H1 (cell line): ENCODE results near the gene ARL3. TPM values are rescaled to one million over a fixed set of nuclear protein-coding genes. Genes with fewer than 3 reads are reported as not detected.

Source experiments
- CTCF ChIA-PET: fragments of 300-600 bp; sonication (Branson Sonifier 250); formaldehyde crosslinking; loops from one replicate; lab custom pipeline; 2021; ENCODE audit not compliant: partially characterized antibody; lab: Charles Lee
- POLR2A ChIA-PET: fragments of 300-600 bp; sonication (Branson Sonifier 250); formaldehyde crosslinking; loops from one replicate; lab custom pipeline; 2021; ENCODE audit warnings: inconsistent platforms; ENCODE audit not compliant: partially characterized antibody; lab: Charles Lee
- DNase-seq, 2 experiments: peaks; one replicate each; pipeline versions ENCODE4 v3.0.0 to v3.0.0-alpha.2; 2010 to 2022; ENCODE audit warnings: low spot score in 2 of 2, low read depth in 1 of 2, mixed read lengths in 1 of 2
- FAIRE-seq: peaks from 2 replicates; lab custom pipeline; 2011; peaks lifted over from hg19 to GRCh38; lab: Jason Lieb, UNC
- H2AFZ ChIP-seq: 2 replicates; pipeline ENCODE4 v1.8.1; 2012; ENCODE audit warnings: low read length, inconsistent platforms
- H2AK5ac ChIP-seq: 2 replicates; pipeline ENCODE4 v1.6.1; 2013; ENCODE audit warnings: low read depth, low read length
- H2BK120ac ChIP-seq: replicated peaks from 2 replicates; pipeline ENCODE3; 2013; ENCODE audit warnings: low read depth, low read length, inconsistent platforms
- H2BK12ac ChIP-seq: 2 replicates; pipeline ENCODE4 v1.6.1; 2013; ENCODE audit warnings: low read depth, low read length
- H2BK15ac ChIP-seq: 2 replicates; pipeline ENCODE4 v1.6.1; 2013; ENCODE audit warnings: low read length
- H2BK20ac ChIP-seq: 2 replicates; pipeline ENCODE4 v1.6.1; 2013; ENCODE audit warnings: low read length
- H2BK5ac ChIP-seq: 2 replicates; pipeline ENCODE4 v1.6.1; 2013; ENCODE audit warnings: low read depth, low read length
- H3K14ac ChIP-seq: 2 replicates; pipeline ENCODE4 v1.6.1; 2013; ENCODE audit warnings: inconsistent platforms; ENCODE audit not compliant: insufficient read length
- H3K18ac ChIP-seq: 2 replicates; pipeline ENCODE4 v1.6.1; 2013; ENCODE audit warnings: low read length; ENCODE audit errors: extremely low read depth
- H3K23ac ChIP-seq: 2 replicates; pipeline ENCODE4 v1.6.1; 2013; ENCODE audit warnings: inconsistent platforms; ENCODE audit not compliant: insufficient read length
- H3K23me2 ChIP-seq: 2 replicates; pipeline ENCODE4 v1.6.1; 2013; ENCODE audit warnings: low read depth, low read length
- H3K27ac ChIP-seq: 2 replicates; pipeline ENCODE4 v1.6.1; 2011; ENCODE audit warnings: low read depth, low read length, inconsistent platforms
- H3K27me3 ChIP-seq, 4 experiments: replicated peaks in 1 of 4; 1 replicate in 1 of 4; 2 replicates in 3 of 4; pipeline versions ENCODE4 v1.6.1 to v1.8.1; 2011 to 2013; ENCODE audit warnings: low read length in 3 of 4, mild to moderate bottlenecking in 3 of 4, inconsistent platforms in 2 of 4, mixed read lengths in 2 of 4, moderate library complexity in 1 of 4; ENCODE audit not compliant: control insufficient read depth in 3 of 4, insufficient read depth in 3 of 4; ENCODE audit errors: extremely low read depth in 1 of 4
- H3K36me3 ChIP-seq, 4 experiments: 2 replicates each; pipeline versions ENCODE4 v1.6.1 to v1.8.1; 2011 to 2013; ENCODE audit warnings: mild to moderate bottlenecking in 4 of 4, low read length in 3 of 4, moderate library complexity in 2 of 4, control low read depth in 1 of 4, inconsistent platforms in 1 of 4; ENCODE audit not compliant: insufficient read depth in 4 of 4, control insufficient read depth in 2 of 4
- H3K4ac ChIP-seq: replicated peaks from 2 replicates; pipeline ENCODE3; 2013; ENCODE audit warnings: low read length, low read depth, mixed read lengths, inconsistent platforms; ENCODE audit not compliant: insufficient read length
- H3K4me1 ChIP-seq, 4 experiments: replicated peaks in 1 of 4; 1 replicate in 1 of 4; 2 replicates in 3 of 4; pipeline versions ENCODE4 v1.6.1 to v1.8.1; 2011 to 2013; ENCODE audit warnings: low read length in 3 of 4, inconsistent platforms in 2 of 4, mixed read lengths in 1 of 4; ENCODE audit not compliant: insufficient read depth in 4 of 4, control insufficient read depth in 3 of 4
- H3K4me2 ChIP-seq, 2 experiments: 2 replicates each; pipeline versions ENCODE4 v1.6.1 to v1.8.1; 2011 to 2013; ENCODE audit warnings: low read depth in 2 of 2, low read length in 2 of 2, control low read depth in 1 of 2, inconsistent platforms in 1 of 2, mild to moderate bottlenecking in 1 of 2; ENCODE audit not compliant: insufficient read depth in 1 of 2
- H3K4me3 ChIP-seq, 4 experiments: fragments of 200-600, 300-600 bp in 1 of 4; sonication (generic), shearing (Covaris generic), sonication (Bioruptor Twin) in 1 of 4; 2 replicates each; pipeline versions ENCODE4 v1.5.1 to v1.8.1; 2011 to 2016; ENCODE audit warnings: low read length in 4 of 4, low read depth in 3 of 4, control low read depth in 2 of 4, inconsistent platforms in 2 of 4, mild to moderate bottlenecking in 2 of 4, mixed read lengths in 1 of 4, moderate library complexity in 1 of 4; ENCODE audit not compliant: insufficient read depth in 2 of 4; ENCODE audit errors: extremely low read depth in 1 of 4
- H3K56ac ChIP-seq: replicated peaks from 2 replicates; pipeline ENCODE3; 2013; ENCODE audit warnings: low read depth, mild to moderate bottlenecking, mixed read lengths, low read length, inconsistent platforms; ENCODE audit not compliant: insufficient read length
- H3K79me1 ChIP-seq: 2 replicates; pipeline ENCODE4 v1.6.1; 2013; ENCODE audit warnings: low read depth, low read length, control low read depth
- H3K79me2 ChIP-seq, 2 experiments: 2 replicates each; pipeline versions ENCODE4 v1.6.1 to v1.8.1; 2012 to 2013; ENCODE audit warnings: low read length in 2 of 2, mild to moderate bottlenecking in 2 of 2, inconsistent platforms in 1 of 2; ENCODE audit not compliant: insufficient read depth in 2 of 2, control insufficient read depth in 1 of 2
- H3K9ac ChIP-seq, 4 experiments: replicated peaks in 1 of 4; 1 replicate in 1 of 4; 2 replicates in 3 of 4; pipeline versions ENCODE4 v1.6.1 to v1.8.1; 2011 to 2013; ENCODE audit warnings: low read depth in 3 of 4, low read length in 3 of 4, control low read depth in 2 of 4, mild to moderate bottlenecking in 2 of 4, moderate library complexity in 2 of 4, inconsistent platforms in 1 of 4; ENCODE audit errors: extremely low read depth in 1 of 4
- H3K9me3 ChIP-seq, 2 experiments: 2 replicates each; pipeline versions ENCODE4 v1.6.1 to v1.8.1; 2012 to 2013; ENCODE audit warnings: mild to moderate bottlenecking in 2 of 2, moderate library complexity in 2 of 2, control low read depth in 1 of 2, inconsistent platforms in 1 of 2, low read depth in 1 of 2, low read length in 1 of 2, mixed read lengths in 1 of 2; ENCODE audit not compliant: insufficient read depth in 2 of 2
- H4K20me1 ChIP-seq, 2 experiments: replicated peaks in 1 of 2; 2 replicates each; pipeline versions ENCODE3 to v1.8.1; 2011 to 2013; ENCODE audit warnings: inconsistent platforms in 2 of 2, low read length in 2 of 2, mild to moderate bottlenecking in 1 of 2; ENCODE audit not compliant: insufficient read depth in 2 of 2, control insufficient read depth in 1 of 2
- H4K5ac ChIP-seq: 2 replicates; pipeline ENCODE4 v1.6.1; 2013; ENCODE audit warnings: low read length, low read depth, mixed read lengths, inconsistent platforms; ENCODE audit not compliant: insufficient read length
- H4K8ac ChIP-seq: 2 replicates; pipeline ENCODE4 v1.8.0; 2013; ENCODE audit warnings: mild to moderate bottlenecking, moderate library complexity, low read length, inconsistent platforms; ENCODE audit not compliant: insufficient read depth; ENCODE audit errors: extremely low read depth
- H4K91ac ChIP-seq: replicated peaks from 2 replicates; pipeline ENCODE3; 2013; ENCODE audit warnings: low read length, mixed read lengths, inconsistent platforms; ENCODE audit not compliant: insufficient read length
- TAF1 ChIP-seq: IDR thresholded peaks from 2 replicates; pipeline ENCODE4 v1.6.1; 2011; ENCODE audit warnings: mild to moderate bottlenecking, low read depth, low read length
- TBP ChIP-seq: IDR thresholded peaks from 2 replicates; pipeline ENCODE4 v1.6.1; 2011; ENCODE audit warnings: low read depth, low read length, improper control_type of control experiment
- WGBS, 2 experiments: shearing (Covaris generic) in 1 of 2; methylation state at CpG; one replicate each; pipeline versions ENCODE4 v1.1.6 to v1.1.7; 2013 to 2015; ENCODE audit warnings: low lambda C conversion rate in 2 of 2, mixed read lengths in 2 of 2, inconsistent platforms in 1 of 2, low coverage in 1 of 2, missing lambda C conversion rate in 1 of 2; ENCODE audit not compliant: insufficient replicate concordance in 2 of 2, insufficient coverage in 1 of 2, insufficient read length in 1 of 2; ENCODE audit errors: extremely low coverage in 1 of 2, missing lambda C conversion rate in 1 of 2; 5-methylcytosine and 5-hydroxymethylcytosine counted together
- polyA plus RNA-seq, 7 experiments: library from polyadenylated mRNA; depleted of rRNA in 3 of 7; stranded (reverse) in 5 of 7; unstranded in 2 of 7; fragments of >200 nt in 5 of 7; fragments of 200-250 nt in 2 of 7; gene quantifications; 1 replicate in 5 of 7; 2 replicates in 1 of 7; 4 replicates in 1 of 7; pipeline versions ENCODE4 v1.2.1 to v1.2.3, GENCODE V29; 2011 to 2013; ENCODE audit warnings: missing spikeins in 2 of 7, mixed read lengths in 2 of 7
- total RNA-seq: library from RNA; stranded (reverse); fragmentation: NEBNext Ultra II Directional; extraction: Animal tissue kit (Norgen Biotek cat#: 25700); gene quantifications from 2 replicates; pipeline ENCODE4 v1.2.1, GENCODE V29; 2021

ARL3 gene
- total and polyA plus RNA-seq, 2 of the 8 experiments (the other 6 are each of a cell fraction or from before 2014, with no cell fraction given), result 8.8 to 16.2 TPM

DNA sequence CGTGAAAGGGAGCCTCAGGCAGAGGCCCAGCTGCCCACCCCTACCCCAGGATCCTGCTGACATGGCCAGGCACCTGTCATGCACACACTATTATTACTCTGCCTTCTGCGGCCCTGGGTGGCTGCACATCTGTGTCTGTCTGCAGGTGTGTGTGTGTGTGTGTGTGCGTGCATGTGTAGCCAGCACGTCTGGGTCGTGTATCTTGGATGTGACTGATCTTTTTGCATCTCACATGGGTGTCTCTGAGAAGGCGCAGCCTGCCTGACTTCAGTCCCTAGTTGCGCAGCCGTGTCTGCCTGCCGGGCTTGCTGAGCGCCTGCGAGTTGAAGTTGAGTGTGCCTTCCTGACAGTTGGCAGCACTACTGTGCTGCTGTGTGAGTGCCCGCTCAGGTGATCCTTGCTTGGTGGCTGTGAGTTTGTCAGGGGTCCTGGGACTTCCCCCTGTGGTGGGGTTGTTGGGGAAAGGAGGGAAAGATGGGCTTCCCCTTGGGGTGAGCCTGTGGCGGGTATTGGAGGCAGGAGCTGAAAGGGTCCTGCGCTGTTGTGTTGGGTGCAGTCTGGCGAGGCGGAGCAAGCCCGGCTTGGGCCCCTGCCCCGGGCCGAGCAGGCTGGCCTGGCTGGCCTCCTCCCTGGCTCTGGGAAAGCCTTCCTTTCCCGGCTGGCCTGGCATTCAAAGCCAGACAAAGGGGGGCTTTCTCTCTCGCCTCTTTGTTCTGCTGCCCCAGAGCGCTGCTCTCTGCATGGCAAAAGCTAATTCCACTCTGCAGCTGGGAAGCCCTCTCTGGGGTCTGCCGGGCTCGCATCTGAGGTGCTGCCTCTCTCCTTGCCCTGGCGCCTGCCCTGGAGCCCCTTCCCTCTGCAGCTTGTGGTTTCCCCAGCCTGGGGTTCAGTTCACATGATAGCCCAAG is 65.1 kb downstream of the ARL3 start:
- ChIA-PET CTCF (interaction anchor here (0.6 to 13.0 kb wide), 10 partner anchors 10 to 83 kb away, joined by 3 to 145 read pairs (median 5); no protein-coding TSS in a partner anchor), POLR2A (interaction anchor here (0.7 to 5.1 kb wide), 10 partner anchors 12 to 66 kb away, joined by 3 to 39 read pairs (median 4); partner anchors contain the start of genes ARL3 and SFXN2)
- Histone ChIP-seq H3K27me3 (no peaks in the 10 kb centered on the region), H4K91ac (peak overlapping the region; percentile 48), H2BK5ac (peak overlapping the region; percentile 73), H2AK5ac (0 out of 2 replicates have a peak overlapping the region, but pooled peaks have one; percentile 25), H4K8ac (peak overlapping the region; percentile 60; the same call in 1 of the 2 replicates), H2BK12ac (peak overlapping the region; percentile 90; the same call in 1 of the 2 replicates), H3K18ac (peak overlapping the region; percentile 48), H4K5ac (peak overlapping the region; percentile 82), H2BK20ac (peak overlapping the region; percentile 67; the same call in 1 of the 2 replicates), H3K27ac (peak overlapping the region; percentile 60)
- TF ChIP-seq TAF1 (no peak), TBP (0 out of 2 replicates have a peak, but pooled peaks have one; percentile 24)
- TF ChIP-seq, all 59 proteins: peak for 1
- FAIRE-seq, result no peak
- Histone ChIP-seq H4K20me1 (peaks cover 20 to 30% of the 10 kb centered on the region in 2 experiments), H3K79me2 (peaks cover 0 to 87% of the 10 kb centered on the region in 2 experiments; a peak in 2 of 4 replicates), H2BK120ac (no peak overlapping the region), H2AFZ (no peak overlapping the region), H2BK15ac (peak overlapping the region; percentile 98), H3K9ac (peak overlapping the region in 3 of 4 experiments; percentile 22 to 56 (median 43); a peak in 5 of 7 replicates), H3K79me1 (peaks cover 35% of the 10 kb centered on the region), H3K4me1 (peaks cover 6 to 57% (median 46%) of the 10 kb centered on the region in 4 experiments), H3K4me3 (peak overlapping the region in 2 of 4 experiments; percentile 14 to 38; a peak in 3 of 8 replicates), H3K23me2 (peaks cover 22% of the 10 kb centered on the region; the same call in 1 of the 2 replicates), H3K4ac (peak overlapping the region; percentile 79), H3K36me3 (no peaks in the 10 kb centered on the region; a peak in 2 of 8 replicates), H3K14ac (no peak overlapping the region), H3K23ac (no peak overlapping the region), H3K56ac (peak overlapping the region; percentile 54), H3K9me3 (no peaks in the 10 kb centered on the region), H3K4me2 (peak overlapping the region; percentile 51 to 60)
- DNase-seq, result peak in 1 of 2 experiments; percentile 62
- 65% methylated on average over 25 of the region's 25 CpGs; no CpG with 5 or more reads in 1 of the 2 experiments for WGBS, 2 experiments
